GM12878 (cell line): ENCODE data around the gene SLC2A9.

Experiments
- CTCF ChIP-seq, 3 experiments: IDR thresholded peaks in 2 of 3; conservative IDR thresholded peaks in 1 of 3; 2 replicates each; pipeline ENCODE4 v1.5.1; 2011; ENCODE audit warnings: low read depth in 3 of 3, low read length in 3 of 3, mild to moderate bottlenecking in 3 of 3, control low read depth in 2 of 3, moderate library complexity in 2 of 3, inconsistent platforms in 1 of 3, mixed read lengths in 1 of 3; ENCODE audit not compliant: control insufficient read depth in 2 of 3, insufficient read depth in 1 of 3; ENCODE audit errors: extremely low read depth in 1 of 3
- EZH2 ChIP-seq: IDR thresholded peaks from 2 replicates; pipeline ENCODE4 v1.6.1; 2012; ENCODE audit warnings: low read depth, mild to moderate bottlenecking, control low read depth, inconsistent platforms, low read length, borderline replicate concordance; ENCODE audit not compliant: control insufficient read depth
- GABPA ChIP-seq: IDR thresholded peaks from 2 replicates; pipeline ENCODE4 v1.6.1; 2014; ENCODE audit warnings: antibody characterized with exemption, low read depth, mild to moderate bottlenecking, inconsistent platforms
- MAX ChIP-seq: IDR thresholded peaks from 2 replicates; pipeline ENCODE4 v1.6.1; 2012; ENCODE audit warnings: low read depth, low read length, improper control_type of control experiment
- SP1 ChIP-seq: IDR thresholded peaks from one replicate; pipeline ENCODE4 v1.6.1; 2011; ENCODE audit warnings: low read depth, low read length
- YY1 ChIP-seq: IDR thresholded peaks from 2 replicates; pipeline ENCODE4 v1.6.1; 2011; ENCODE audit warnings: low read depth, mild to moderate bottlenecking, low read length
- ZBED1 ChIP-seq: IDR thresholded peaks from 2 replicates; pipeline ENCODE4 v1.6.1; 2016; ENCODE audit warnings: borderline replicate concordance

DNA sequence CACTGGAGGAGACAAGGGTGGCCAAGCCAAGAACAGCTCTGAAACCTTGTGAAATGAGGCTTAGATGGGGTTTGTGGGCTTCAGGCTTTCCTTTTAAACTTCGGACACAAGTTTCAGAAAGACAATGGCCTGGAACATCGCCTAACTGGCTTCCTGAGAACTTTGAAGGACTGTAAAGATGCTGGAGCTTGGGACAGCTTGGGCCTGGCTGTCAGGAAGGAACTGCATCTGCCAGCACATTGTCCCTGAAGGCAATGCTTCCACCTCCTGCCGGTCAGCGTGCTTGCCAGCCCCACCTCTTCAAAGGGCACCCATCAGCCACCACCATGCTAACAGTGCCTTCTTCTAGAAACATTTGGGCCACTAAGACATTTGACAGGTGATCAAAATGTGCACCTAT is 132.0 kb downstream of the SLC2A9 start:
- TF ChIP-seq GABPA, result no peak
- TF ChIP-seq CTCF (IDR thresholded peaks at IDR 0.05 in 2 of 3, conservative IDR thresholded peaks at IDR 0.05 in 1 of 3; ENCODE audit: control insufficient read depth in 2 of 3, extremely low read depth in 1 of 3, insufficient read depth in 1 of 3, low read depth in 3 of 3, low read length in 3 of 3), result no peak
- TF ChIP-seq YY1, result no peak
- TF ChIP-seq EZH2, result no peak
- no peak for TF ChIP-seq SP1
- TF ChIP-seq ZBED1, result no peak
- TF ChIP-seq MAX, result no peak
